Activated naive CD8-positive, alpha-beta T cell treated with anti-CD3 and anti-CD28 coated beads, Interleukin-2, amount 50 U/mL, for 24 hours (primary cell): ENCODE results near the gene OPCML.

Source experiments
- ATAC-seq: fragments of 150-1000 bp; cut with Tn5 transposase; one replicate; pipeline ENCODE4 v1.10.0; 2021
- DNase-seq: peaks from one replicate; pipeline ENCODE4 v3.0.0; 2021
- H3K27ac Mint-ChIP-seq: one replicate; pipeline ENCODE4 v1.8.0; 2021; ENCODE audit warnings: mild to moderate bottlenecking, mixed read lengths
- H3K27me3 Mint-ChIP-seq: one replicate; pipeline ENCODE4 v1.8.0; 2021; ENCODE audit warnings: mixed read lengths
- H3K36me3 Mint-ChIP-seq: one replicate; pipeline ENCODE4 v1.8.0; 2021; ENCODE audit warnings: low read depth, mixed read lengths
- H3K4me1 Mint-ChIP-seq: one replicate; pipeline ENCODE4 v1.8.0; 2021; ENCODE audit warnings: mixed read lengths
- H3K4me3 Mint-ChIP-seq: one replicate; pipeline ENCODE4 v1.8.0; 2021; ENCODE audit warnings: mild to moderate bottlenecking, moderate library complexity, mixed read lengths
- H3K9me3 Mint-ChIP-seq: one replicate; pipeline ENCODE4 v1.8.0; 2021; ENCODE audit warnings: mixed read lengths

OPCML gene

DNA sequence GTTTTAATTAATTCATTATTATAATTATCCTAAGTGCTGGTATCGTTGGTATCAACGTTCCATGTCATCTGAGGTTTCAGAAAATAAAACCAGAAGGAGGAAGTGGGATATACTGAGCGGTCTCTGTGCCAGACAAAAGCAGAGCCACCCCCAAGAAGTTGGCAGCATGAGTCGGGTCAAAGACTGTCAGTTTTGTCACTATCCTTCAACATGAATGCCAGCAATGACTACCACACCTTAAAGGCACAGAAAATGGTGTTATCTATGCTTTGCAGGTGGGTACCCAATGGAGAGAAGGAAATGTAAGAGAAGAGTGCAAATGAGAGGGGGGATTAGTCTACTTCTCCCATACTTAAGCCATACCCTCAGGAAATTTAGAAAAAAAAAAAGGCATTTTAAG is 408.5 kb downstream of the OPCML start:
- peaks cover 4% of the 10 kb centered on the region for H3K27me3 Mint-ChIP-seq

DNA sequence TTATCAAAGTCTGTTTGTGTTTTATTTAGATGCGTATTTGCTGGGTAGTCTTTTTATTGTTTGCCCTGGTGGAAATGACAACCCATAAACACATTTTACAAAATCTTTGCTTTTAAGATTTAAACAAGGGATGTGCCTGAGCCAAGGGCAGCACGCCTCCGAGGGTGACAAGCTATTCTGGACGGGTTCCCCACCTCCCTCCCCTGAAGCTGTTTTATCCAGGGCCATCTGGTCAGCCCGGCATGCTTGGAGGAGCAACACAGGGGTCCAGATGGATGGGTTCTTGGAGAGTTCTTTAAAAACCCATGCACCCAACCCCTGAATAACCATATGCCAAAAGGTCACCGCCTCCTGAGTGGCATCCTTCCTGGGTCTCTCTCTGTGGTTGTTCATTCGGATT is 408.9 kb downstream of the OPCML start:
- H3K4me1 Mint-ChIP-seq = no peaks in the 10 kb centered on the region
- H3K9me3 Mint-ChIP-seq = no peaks in the 10 kb centered on the region
- no peak overlapping the region for H3K4me3 Mint-ChIP-seq
- no peak for DNase-seq
- H3K36me3 Mint-ChIP-seq = no peaks in the 10 kb centered on the region
- no peak for ATAC-seq
- H3K27me3 Mint-ChIP-seq = peaks cover 4% of the 10 kb centered on the region
- no peak overlapping the region for H3K27ac Mint-ChIP-seq

More for the DNA sequence above, 408.5 kb downstream of the OPCML start:
- ATAC-seq (no peak), DNase-seq (no peak)
- H3K4me3 Mint-ChIP-seq = no peak overlapping the region
- no peaks in the 10 kb centered on the region for H3K4me1 Mint-ChIP-seq
- no peak overlapping the region for H3K27ac Mint-ChIP-seq
- no peaks in the 10 kb centered on the region for H3K36me3 Mint-ChIP-seq
- no peaks in the 10 kb centered on the region for H3K9me3 Mint-ChIP-seq

DNA sequence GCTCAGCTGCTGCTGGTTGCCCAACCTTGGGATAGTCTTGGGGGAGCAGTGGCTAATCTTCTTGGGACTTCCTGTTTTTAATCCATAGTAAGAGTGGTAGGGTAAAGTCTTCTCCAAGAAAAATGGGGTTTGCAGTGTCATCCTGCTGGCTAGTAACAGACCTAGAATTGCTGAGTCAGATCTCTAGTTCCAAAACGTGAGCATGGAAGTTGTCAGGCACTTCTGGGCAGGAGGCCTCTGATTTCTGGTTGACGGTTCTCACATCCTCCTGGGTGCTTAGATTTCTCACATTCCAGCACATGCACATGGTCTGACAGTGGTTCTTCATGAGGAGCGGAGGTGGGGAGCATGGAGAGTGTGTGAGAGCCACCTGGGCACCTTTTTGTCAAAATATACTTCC is 410.0 kb downstream of the OPCML start:
- Mint-ChIP-seq H3K4me3 (no peak overlapping the region), H3K36me3 (no peaks in the 10 kb centered on the region), H3K4me1 (no peaks in the 10 kb centered on the region), H3K9me3 (no peaks in the 10 kb centered on the region), H3K27me3 (peaks cover 4% of the 10 kb centered on the region), H3K27ac (no peak overlapping the region)
- ATAC-seq (no peak), DNase-seq (no peak)

DNA sequence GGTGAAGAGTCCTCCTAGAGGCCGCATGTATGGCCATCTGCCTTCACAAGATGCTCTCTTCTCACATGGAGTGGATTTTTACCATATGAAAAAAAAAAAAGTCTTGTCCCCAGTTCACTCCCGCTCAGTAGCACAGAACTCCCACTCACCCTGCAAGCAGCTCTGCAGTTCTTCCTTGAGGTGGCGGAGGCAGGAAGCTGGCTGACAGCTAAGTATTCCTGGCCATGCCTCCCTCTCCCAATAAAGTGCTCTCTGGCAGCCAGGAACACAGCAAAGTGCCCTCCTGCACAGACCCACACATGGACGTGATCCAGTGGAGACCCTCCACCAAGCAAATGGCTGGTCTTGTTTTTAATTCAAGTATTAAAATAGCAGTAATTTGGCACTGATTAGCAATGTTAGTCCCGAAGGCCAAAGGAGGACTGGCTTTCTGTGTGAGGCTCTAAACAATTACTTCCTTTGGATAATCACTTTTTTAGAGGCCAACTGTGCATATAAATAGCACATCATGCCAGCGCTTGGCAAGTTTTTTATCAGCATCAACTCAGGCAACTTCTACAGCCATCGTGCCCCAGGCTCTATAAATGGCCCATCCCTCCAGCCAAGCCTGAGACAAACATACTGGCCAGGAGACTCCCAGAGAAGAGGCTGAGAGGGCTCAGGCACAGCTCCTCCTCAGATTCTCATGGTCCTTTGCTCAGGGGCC is 413.6 kb downstream of the OPCML start:
- H3K4me3 Mint-ChIP-seq = no peak overlapping the region
- H3K36me3 Mint-ChIP-seq = no peaks in the 10 kb centered on the region
- no peaks in the 10 kb centered on the region for H3K4me1 Mint-ChIP-seq

DNA sequence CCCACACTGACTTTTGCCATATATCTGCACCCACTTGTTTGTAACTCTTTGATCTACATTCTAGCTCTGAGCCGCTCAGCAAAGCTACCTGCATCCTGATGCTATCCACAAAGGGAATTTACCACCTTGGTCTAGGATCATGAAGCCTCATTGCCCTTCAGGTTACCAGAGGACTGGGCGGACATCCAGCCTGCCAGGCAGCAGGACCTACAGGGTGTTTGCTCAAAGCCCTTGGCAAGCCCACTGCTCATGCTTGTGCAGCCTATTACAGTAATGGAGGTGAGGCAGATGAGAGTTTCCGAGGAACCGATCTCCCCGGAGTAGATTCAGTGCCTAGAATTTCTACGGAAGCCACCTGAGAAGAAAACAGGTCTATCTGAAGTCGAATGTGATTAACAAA is 417.2 kb downstream of the OPCML start:
- Mint-ChIP-seq H3K27me3 (no peaks in the 10 kb centered on the region), H3K4me3 (no peak overlapping the region), H3K27ac (no peak overlapping the region), H3K36me3 (no peaks in the 10 kb centered on the region), H3K9me3 (no peaks in the 10 kb centered on the region), H3K4me1 (no peaks in the 10 kb centered on the region)
- DNase-seq (no peak), ATAC-seq (no peak)

More for the DNA sequence above, 413.6 kb downstream of the OPCML start:
- H3K9me3 Mint-ChIP-seq = no peaks in the 10 kb centered on the region
- no peaks in the 10 kb centered on the region for H3K27me3 Mint-ChIP-seq
- H3K27ac Mint-ChIP-seq = no peak overlapping the region
- no peak for DNase-seq
- ATAC-seq = no peak

DNA sequence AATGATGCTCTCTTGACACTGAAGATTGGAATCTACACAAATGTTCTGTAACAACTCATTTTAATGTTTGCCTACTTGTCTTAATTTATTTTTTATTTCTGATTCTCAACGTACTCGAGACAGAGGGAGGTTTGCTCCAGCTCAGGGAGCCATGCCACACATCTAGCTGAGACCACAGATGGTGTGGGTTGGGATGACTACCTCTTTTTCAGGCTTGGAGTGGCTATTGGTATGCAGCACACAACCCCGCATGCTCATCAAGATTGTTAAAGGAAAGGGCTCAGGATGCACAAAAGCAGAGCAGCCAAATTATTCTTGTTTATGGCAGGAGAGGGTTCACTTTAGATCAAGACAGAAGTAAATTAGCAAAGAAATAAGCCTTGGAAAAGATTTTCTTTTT is 424.5 kb downstream of the OPCML start:
- no peaks in the 10 kb centered on the region for H3K27me3 Mint-ChIP-seq
- H3K27ac Mint-ChIP-seq = no peak overlapping the region
- DNase-seq (no peak), ATAC-seq (no peak)
- H3K4me3 Mint-ChIP-seq = no peak overlapping the region
- H3K4me1 Mint-ChIP-seq = no peaks in the 10 kb centered on the region
- no peaks in the 10 kb centered on the region for H3K36me3 Mint-ChIP-seq
- no peaks in the 10 kb centered on the region for H3K9me3 Mint-ChIP-seq

DNA sequence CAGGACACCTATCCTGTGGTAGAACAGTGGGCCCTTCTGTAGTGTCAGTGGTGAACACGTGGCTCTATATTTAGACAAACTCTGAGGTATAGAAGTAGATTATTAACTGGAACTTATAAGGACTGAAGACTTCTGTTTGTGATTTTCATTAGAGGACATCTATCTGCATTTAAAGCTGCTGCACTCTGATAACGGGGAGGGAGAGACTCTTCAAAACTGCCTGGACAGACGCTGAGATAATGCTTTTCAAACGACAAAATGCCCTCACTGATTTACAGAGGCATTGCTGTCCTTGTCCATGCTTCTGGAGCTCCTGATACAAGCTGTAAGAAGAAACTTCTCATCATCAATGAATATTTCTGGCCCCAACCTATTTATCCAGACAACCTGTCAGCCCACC is 425.2 kb downstream of the OPCML start:
- Mint-ChIP-seq H3K27me3 (no peaks in the 10 kb centered on the region), H3K27ac (no peak overlapping the region), H3K36me3 (no peaks in the 10 kb centered on the region), H3K4me3 (no peak overlapping the region), H3K9me3 (no peaks in the 10 kb centered on the region), H3K4me1 (no peaks in the 10 kb centered on the region)
- ATAC-seq (no peak), DNase-seq (no peak)

DNA sequence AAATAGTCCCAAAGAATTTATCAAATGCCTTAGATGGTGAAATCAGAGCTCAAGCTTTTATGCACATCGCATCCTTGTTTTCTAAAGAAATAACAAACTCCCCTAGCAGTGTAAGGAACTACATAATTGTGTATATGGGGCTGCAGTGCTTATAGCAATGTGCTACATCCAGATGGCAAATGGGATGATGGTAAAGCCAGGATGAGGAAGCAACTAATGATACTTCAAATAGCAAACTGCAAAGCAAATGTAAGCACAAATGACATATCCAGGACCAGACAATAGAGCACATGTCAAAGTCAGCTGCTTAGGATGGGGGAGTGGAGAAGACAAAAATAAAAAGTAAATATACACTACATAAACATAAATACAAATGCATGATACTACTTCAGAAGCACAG is 425.9 kb downstream of the OPCML start:
- no peaks in the 10 kb centered on the region for H3K27me3 Mint-ChIP-seq
- H3K27ac Mint-ChIP-seq = no peak overlapping the region
- ATAC-seq = no peak
- H3K9me3 Mint-ChIP-seq = no peaks in the 10 kb centered on the region
- no peaks in the 10 kb centered on the region for H3K36me3 Mint-ChIP-seq
- DNase-seq = no peak
- H3K4me3 Mint-ChIP-seq = no peak overlapping the region
- no peaks in the 10 kb centered on the region for H3K4me1 Mint-ChIP-seq

DNA sequence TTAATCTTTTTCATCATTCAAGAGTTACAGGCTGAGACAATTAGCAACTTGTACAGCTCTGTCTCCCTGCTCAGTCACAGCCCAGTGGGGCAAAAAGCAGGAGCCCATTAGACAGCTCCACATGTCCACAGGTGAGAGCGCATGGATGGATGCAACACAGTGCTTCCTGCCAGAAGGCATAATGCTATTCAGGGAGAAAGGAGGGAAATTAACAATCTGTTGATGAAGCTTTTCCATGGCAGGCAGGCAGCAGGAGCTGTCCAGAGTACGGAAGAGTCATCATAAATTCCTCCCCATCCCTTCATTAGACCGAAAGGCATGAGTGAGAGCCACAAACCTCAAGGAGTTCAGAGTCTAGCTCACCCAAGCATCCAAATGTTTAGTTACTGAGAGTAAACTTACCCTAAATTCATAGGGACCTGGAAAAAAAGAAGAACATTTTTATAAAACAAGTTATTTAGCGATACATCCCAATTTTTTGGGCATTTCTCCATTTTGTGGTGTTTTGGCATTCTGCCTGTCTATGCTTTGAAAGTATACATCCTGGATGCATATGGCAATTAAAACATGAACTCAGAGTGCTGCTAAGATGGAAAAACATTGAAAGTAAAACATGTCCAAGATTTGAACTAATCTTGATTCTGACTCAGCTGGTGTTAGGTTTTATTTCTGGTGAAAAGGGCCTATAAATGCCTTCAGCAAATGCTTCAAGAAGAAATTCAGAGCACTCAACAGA is 428.1 kb downstream of the OPCML start:
- ATAC-seq (no peak), DNase-seq (no peak)
- Mint-ChIP-seq H3K9me3 (peaks cover 4% of the 10 kb centered on the region), H3K4me3 (no peak overlapping the region), H3K4me1 (no peaks in the 10 kb centered on the region), H3K36me3 (no peaks in the 10 kb centered on the region), H3K27ac (no peak overlapping the region), H3K27me3 (no peaks in the 10 kb centered on the region)

DNA sequence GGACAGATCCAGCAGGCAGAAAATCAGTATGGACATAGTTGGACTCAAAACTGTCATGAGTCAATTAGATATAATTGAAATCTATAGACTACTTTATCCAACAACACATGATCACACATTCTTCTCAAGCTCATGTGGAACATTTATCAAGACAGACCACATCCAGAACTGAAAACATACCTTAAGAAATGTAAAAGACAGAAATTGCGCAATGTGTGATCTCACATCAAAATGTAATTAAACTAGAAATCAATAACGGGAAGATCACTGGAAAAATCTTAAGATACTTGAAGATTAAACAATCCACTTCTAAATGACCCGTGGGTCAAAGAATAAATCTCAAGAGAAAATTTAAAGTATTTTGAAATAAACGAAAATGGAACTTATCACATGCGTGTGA is 435.3 kb downstream of the OPCML start:
- H3K27me3 Mint-ChIP-seq = no peaks in the 10 kb centered on the region
- H3K27ac Mint-ChIP-seq = no peak overlapping the region

DNA sequence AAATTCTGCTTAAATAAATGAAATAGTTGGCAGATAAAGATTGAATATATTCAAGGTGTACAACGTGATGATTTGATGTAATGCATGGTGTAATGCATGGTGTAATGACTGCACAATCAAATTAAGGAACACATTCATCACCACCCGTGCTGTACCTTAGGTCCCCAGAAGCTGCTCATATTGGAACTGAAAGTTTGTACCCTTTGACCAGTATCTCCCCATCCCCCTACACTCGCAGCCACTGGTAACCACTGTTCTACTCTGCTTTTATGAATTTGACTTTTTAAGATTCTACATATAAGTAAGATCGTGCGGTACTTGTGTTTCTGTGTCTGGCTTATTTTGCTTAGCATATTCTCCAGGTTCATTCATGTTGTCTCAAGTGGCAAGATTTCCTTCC is 445.8 kb downstream of the OPCML start:
- H3K27me3 Mint-ChIP-seq = peaks cover 19% of the 10 kb centered on the region
- DNase-seq (no peak), ATAC-seq (no peak)
- H3K4me1 Mint-ChIP-seq = no peaks in the 10 kb centered on the region
- H3K9me3 Mint-ChIP-seq = no peaks in the 10 kb centered on the region
- no peak overlapping the region for H3K27ac Mint-ChIP-seq
- H3K4me3 Mint-ChIP-seq = no peak overlapping the region
- no peaks in the 10 kb centered on the region for H3K36me3 Mint-ChIP-seq

More for the DNA sequence above, 435.3 kb downstream of the OPCML start:
- ATAC-seq (no peak), DNase-seq (no peak)
- peaks cover 26% of the 10 kb centered on the region for H3K9me3 Mint-ChIP-seq
- H3K4me1 Mint-ChIP-seq = no peaks in the 10 kb centered on the region
- H3K4me3 Mint-ChIP-seq = no peak overlapping the region
- no peaks in the 10 kb centered on the region for H3K36me3 Mint-ChIP-seq

DNA sequence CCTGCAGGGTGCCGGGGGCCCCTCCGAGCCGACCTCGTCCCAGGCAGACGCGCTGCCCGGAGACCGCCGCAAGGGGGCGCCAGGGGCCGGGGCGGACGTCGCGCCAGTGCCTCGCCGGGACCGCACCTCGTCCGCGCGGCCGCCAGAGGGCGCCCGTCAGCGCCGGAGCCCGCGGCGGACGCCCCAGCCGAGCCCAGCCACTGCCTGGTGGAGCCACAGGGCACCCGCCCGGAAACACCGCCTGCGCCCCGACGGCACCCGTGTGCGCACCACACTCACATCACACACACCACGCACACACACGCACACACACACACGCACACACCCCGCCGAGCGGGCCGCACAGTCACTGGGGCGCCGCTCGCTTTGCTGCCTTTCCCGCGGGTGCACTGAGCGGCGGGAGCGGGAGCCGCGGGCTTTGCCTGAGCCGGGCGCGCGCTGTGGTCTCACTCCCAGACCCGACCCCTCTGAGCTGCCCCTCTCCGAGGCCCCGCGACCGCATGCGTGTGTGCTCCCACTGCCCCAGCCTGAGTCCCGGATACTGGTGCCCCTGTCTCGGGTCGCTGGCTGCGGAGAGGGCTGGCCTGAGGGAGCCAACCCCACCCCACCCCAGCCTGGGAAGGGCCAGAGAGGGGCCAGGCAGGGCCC is 449.3 kb downstream of the OPCML start:
- H3K4me1 Mint-ChIP-seq = no peaks in the 10 kb centered on the region
- H3K9me3 Mint-ChIP-seq = no peaks in the 10 kb centered on the region
- H3K36me3 Mint-ChIP-seq = no peaks in the 10 kb centered on the region
- H3K27me3 Mint-ChIP-seq = peaks cover 31% of the 10 kb centered on the region
- no peak overlapping the region for H3K27ac Mint-ChIP-seq
- peak; percentile 78 for DNase-seq
- peak; percentile 89 for ATAC-seq
- H3K4me3 Mint-ChIP-seq = no peak overlapping the region

DNA sequence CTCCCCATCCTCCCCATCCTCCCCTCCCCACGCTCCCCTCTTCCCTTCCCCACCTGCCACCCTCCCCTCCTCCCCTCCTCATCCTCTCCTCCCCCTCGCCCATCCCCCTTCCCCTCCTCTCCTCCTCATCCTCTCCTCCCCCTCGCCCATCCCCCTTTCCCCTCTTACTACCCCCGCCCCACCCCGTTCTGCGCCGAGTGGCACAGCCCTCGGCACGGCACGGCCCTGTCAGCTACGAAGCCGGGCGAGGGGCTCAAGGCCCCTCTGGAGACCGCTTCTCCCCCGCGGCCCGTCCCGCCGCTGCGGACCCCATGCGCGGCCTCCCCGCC is 449.9 kb downstream of the OPCML start:
- ATAC-seq (no peak), DNase-seq (no peak)
- no peak overlapping the region for H3K4me3 Mint-ChIP-seq
- peaks cover 29% of the 10 kb centered on the region for H3K27me3 Mint-ChIP-seq
- no peak overlapping the region for H3K27ac Mint-ChIP-seq
- no peaks in the 10 kb centered on the region for H3K36me3 Mint-ChIP-seq
- H3K4me1 Mint-ChIP-seq = no peaks in the 10 kb centered on the region
- no peaks in the 10 kb centered on the region for H3K9me3 Mint-ChIP-seq

DNA sequence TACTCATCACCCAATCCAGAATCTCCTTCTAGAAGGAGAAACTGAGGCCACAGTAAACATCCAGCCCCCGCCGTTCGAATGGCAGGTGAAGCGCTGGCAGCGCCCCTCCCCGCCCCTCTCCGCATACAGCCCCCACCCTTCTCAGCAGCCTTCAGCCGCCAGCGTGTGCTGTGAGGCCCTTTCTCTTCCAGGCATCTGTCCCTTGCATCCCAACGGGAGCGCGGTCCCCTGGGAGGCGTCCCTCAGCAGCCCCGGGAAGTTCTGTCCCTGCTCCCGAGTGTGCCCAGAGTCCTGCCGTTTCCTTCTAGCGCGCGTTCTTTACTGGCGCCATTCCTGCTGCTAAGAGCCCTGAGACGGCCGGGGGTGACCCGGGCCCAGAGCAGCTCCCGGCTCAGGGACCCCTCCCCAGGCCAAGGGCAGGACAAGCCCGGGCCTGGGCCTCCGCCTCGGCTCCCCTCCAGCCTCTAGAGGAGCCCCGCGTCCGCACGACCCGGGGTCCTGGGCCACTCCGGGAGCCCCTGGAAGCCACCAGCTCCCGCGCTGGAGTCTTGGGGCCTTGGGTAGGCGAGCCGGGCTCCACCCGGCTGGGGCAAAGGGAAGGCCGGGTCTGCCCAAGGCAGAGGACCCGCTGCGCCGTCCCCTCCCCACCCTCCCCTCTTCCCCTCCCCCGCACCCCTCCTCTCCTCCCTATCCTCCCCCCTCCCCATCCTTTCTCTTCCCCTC is 450.4 kb downstream of the OPCML start:
- DNase-seq (no peak), ATAC-seq (no peak)
- H3K4me3 Mint-ChIP-seq = no peak overlapping the region
- no peaks in the 10 kb centered on the region for H3K9me3 Mint-ChIP-seq
- no peaks in the 10 kb centered on the region for H3K36me3 Mint-ChIP-seq
- H3K27me3 Mint-ChIP-seq = peaks cover 29% of the 10 kb centered on the region
- no peak overlapping the region for H3K27ac Mint-ChIP-seq
- no peaks in the 10 kb centered on the region for H3K4me1 Mint-ChIP-seq

DNA sequence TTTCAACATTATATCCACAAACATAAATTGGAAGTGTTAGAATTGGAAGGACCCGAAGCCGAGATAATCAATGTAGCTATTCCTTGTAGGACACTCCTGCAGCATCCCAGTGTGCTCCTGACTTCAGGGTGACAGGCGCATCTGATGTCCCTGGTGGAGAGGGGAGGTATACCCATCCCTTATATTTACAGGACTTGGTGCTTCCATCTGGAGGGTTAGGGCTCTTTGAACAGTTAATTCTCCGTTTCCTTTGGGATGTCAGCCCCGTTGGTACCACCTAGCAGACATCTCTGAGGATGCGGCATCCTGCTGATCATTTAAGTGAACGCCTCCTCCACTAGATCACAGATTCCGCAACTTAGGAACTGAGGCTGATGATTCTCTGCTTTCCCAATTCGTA is 451.3 kb downstream of the OPCML start:
- ATAC-seq = no peak

More for the DNA sequence above, 451.3 kb downstream of the OPCML start:
- Mint-ChIP-seq H3K4me3 (no peak overlapping the region), H3K9me3 (no peaks in the 10 kb centered on the region), H3K27me3 (peaks cover 23% of the 10 kb centered on the region), H3K27ac (no peak overlapping the region), H3K36me3 (no peaks in the 10 kb centered on the region), H3K4me1 (no peaks in the 10 kb centered on the region)
- DNase-seq = no peak
